Endodermal cell (in vitro differentiated cells): ENCODE data around the gene FOXO6. TPM values are rescaled to one million over a fixed set of nuclear protein-coding genes. Genes with fewer than 3 reads are reported as not detected.
A peak's percentile ranks its signal among the peaks of the same experiment; 100 is the strongest.

Experiments used
- DNase-seq: peaks from one replicate; pipeline ENCODE4 v3.0.0-alpha.2; 2017
- H3K27ac ChIP-seq: 2 replicates; pipeline ENCODE4 v1.5.1; 2013; ENCODE audit warnings: mild to moderate bottlenecking, low read depth, low read length, moderate library complexity
- H3K27me3 ChIP-seq: 2 replicates; pipeline ENCODE4 v1.6.1; 2013; ENCODE audit warnings: mild to moderate bottlenecking, low read length, moderate library complexity; ENCODE audit not compliant: insufficient read depth, control insufficient read depth, poor library complexity, severe bottlenecking
- H3K36me3 ChIP-seq: 2 replicates; pipeline ENCODE4 v1.7.0; 2013; ENCODE audit warnings: mild to moderate bottlenecking, low read length, moderate library complexity; ENCODE audit not compliant: control insufficient read depth, insufficient read depth
- H3K4me1 ChIP-seq: one replicate; pipeline ENCODE4 v1.7.0; 2013; ENCODE audit warnings: low read length; ENCODE audit not compliant: control insufficient read depth, insufficient read depth
- H3K4me3 ChIP-seq: 2 replicates; pipeline ENCODE4 v1.5.1; 2013; ENCODE audit warnings: mild to moderate bottlenecking, low read length, moderate library complexity
- H3K9ac ChIP-seq: 2 replicates; pipeline ENCODE4 v1.6.1; 2013; ENCODE audit warnings: mild to moderate bottlenecking, low read length, moderate library complexity; ENCODE audit not compliant: poor library complexity, severe bottlenecking; ENCODE audit errors: extremely low read depth
- H3K9me3 ChIP-seq: 2 replicates; pipeline ENCODE4 v1.6.1; 2013; ENCODE audit warnings: mild to moderate bottlenecking, low read length, moderate library complexity; ENCODE audit not compliant: control insufficient read depth
- H3K27ac Mint-ChIP-seq: 2 replicates; pipeline ENCODE4 v1.8.0; 2020; ENCODE audit warnings: mixed read lengths
- H3K27me3 Mint-ChIP-seq: 2 replicates; pipeline ENCODE4 v1.8.0; 2021; ENCODE audit warnings: mild to moderate bottlenecking, mixed read lengths; ENCODE audit not compliant: insufficient read depth
- H3K36me3 Mint-ChIP-seq: 2 replicates; pipeline ENCODE4 v1.8.0; 2020; ENCODE audit warnings: low read depth, mixed read lengths
- H3K4me1 Mint-ChIP-seq: 2 replicates; pipeline ENCODE4 v1.8.0; 2020; ENCODE audit warnings: mixed read lengths
- H3K4me3 Mint-ChIP-seq: 2 replicates; pipeline ENCODE4 v1.8.0; 2020; ENCODE audit warnings: mild to moderate bottlenecking, moderate library complexity, mixed read lengths
- H3K9me3 Mint-ChIP-seq: 2 replicates; pipeline ENCODE4 v1.8.0; 2020; ENCODE audit warnings: mild to moderate bottlenecking, mixed read lengths
- WGBS, 2 experiments: methylation state at CpG; one replicate each; pipeline versions ENCODE4 v1.1.5 to v1.1.7; 2013; ENCODE audit warnings: missing lambda C conversion rate in 2 of 2, mixed read lengths in 1 of 2; ENCODE audit not compliant: insufficient coverage in 1 of 2, insufficient read length in 1 of 2; 5-methylcytosine and 5-hydroxymethylcytosine counted together
- total RNA-seq, 2 donors: library from RNA; stranded (reverse); fragmentation: NEBNext Ultra II Directional in 1 of 2; extraction: Animal tissue kit (Norgen Biotek cat#: 25700) in 1 of 2; gene quantifications; 2 replicates in 1 of 2; 3 replicates in 1 of 2; pipeline ENCODE4 v1.2.1, GENCODE V29; 2021
- TF ChIP-seq, protein P1 (sequence below): fragments of 200-600 bp; sonication (generic); conservative IDR thresholded peaks from 2 replicates; pipeline ENCODE4 v1.5.0; 2021; ENCODE audit warnings: antibody characterized with exemption, mild to moderate bottlenecking

Gene FOXO6
- total RNA-seq, 2 donors from 2014 or later = 1.7 to 1.8 TPM

DNA sequence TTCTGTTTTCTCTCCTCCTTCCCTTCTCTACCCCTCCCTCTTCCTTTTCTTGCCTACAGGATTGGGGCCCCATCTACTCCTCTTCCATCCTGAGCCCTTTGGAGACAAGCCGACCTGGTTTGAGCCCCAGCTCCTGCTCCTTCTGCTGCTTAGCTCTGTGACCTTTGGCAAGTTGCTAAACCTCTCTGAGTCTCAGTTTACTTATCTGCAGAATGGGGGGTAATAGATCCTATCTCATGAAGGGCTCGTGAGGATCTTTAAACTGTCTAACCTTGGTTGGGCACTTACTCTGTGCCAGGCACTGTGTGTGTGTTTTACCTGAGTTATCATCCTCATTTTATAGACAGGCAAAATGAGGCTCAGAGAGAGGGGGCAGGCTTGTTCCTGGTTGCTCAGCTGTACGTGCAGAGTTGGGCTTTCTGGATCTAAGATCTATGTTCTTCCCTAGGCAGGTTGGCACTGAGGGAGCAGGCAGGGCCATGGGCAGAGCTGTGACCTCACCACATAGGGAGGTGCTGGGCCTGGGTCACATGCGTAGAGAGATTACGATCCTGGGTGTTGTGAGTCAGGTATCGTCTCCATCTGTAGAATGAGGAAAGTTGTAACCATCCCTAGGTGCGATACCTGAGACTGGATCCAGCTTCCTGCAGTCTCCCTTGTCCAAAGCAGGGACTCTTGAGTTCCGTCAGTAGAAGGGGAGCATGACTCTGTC, 58.5 kb downstream of the FOXO6 start:
- no peak overlapping the region for H3K27ac ChIP-seq
- H3K36me3 ChIP-seq = no peaks in the 10 kb centered on the region
- no peaks in the 10 kb centered on the region for H3K9me3 Mint-ChIP-seq
- TF ChIP-seq, protein P1, sequence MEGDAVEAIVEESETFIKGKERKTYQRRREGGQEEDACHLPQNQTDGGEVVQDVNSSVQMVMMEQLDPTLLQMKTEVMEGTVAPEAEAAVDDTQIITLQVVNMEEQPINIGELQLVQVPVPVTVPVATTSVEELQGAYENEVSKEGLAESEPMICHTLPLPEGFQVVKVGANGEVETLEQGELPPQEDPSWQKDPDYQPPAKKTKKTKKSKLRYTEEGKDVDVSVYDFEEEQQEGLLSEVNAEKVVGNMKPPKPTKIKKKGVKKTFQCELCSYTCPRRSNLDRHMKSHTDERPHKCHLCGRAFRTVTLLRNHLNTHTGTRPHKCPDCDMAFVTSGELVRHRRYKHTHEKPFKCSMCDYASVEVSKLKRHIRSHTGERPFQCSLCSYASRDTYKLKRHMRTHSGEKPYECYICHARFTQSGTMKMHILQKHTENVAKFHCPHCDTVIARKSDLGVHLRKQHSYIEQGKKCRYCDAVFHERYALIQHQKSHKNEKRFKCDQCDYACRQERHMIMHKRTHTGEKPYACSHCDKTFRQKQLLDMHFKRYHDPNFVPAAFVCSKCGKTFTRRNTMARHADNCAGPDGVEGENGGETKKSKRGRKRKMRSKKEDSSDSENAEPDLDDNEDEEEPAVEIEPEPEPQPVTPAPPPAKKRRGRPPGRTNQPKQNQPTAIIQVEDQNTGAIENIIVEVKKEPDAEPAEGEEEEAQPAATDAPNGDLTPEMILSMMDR = no peak
- no peaks in the 10 kb centered on the region for H3K27me3 ChIP-seq
- no peak for DNase-seq
- H3K9me3 ChIP-seq = no peaks in the 10 kb centered on the region
- peaks cover 4% of the 10 kb centered on the region for H3K27me3 Mint-ChIP-seq
- peaks cover 1% of the 10 kb centered on the region for H3K4me1 Mint-ChIP-seq
- no peak overlapping the region for H3K9ac ChIP-seq
- no peak overlapping the region for H3K4me3 Mint-ChIP-seq
- no peaks in the 10 kb centered on the region for H3K4me1 ChIP-seq
- H3K36me3 Mint-ChIP-seq = no peaks in the 10 kb centered on the region
- H3K27ac Mint-ChIP-seq = no peak overlapping the region
- WGBS, 2 experiments = 89 to 93% methylated on average over 8 of the region's 8 CpGs
- no peak overlapping the region for H3K4me3 ChIP-seq

DNA sequence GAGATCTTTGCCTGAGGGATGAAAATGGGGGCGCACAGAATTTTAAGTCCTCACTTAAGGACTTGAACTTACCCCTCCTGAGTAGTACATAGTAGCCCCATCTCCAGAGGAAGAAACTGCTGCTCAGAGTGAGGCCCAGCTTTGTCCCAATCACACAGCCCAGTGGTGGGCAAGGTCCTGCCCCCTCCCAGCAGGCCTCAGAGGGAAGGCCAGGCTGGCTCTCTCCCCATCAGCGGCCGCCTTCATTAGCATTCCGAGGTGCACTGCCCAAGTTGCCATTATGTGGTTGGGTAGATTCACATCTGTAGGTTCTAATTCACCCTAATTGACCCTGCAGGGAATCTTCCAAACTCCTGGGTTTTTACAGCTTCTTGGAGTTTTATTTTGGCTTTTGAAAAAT, 59.1 kb downstream of the FOXO6 start:
- Histone ChIP-seq H3K27me3 (no peaks in the 10 kb centered on the region), H3K27ac (no peak overlapping the region), H3K4me1 (no peaks in the 10 kb centered on the region), H3K9ac (no peak overlapping the region), H3K36me3 (no peaks in the 10 kb centered on the region), H3K4me3 (no peak overlapping the region), H3K9me3 (no peaks in the 10 kb centered on the region)
- H3K27ac Mint-ChIP-seq = no peak overlapping the region
- H3K9me3 Mint-ChIP-seq = no peaks in the 10 kb centered on the region
- 86% methylated on average over 4 of the region's 4 CpGs; no CpG with 5 or more reads in 1 of the 2 experiments for WGBS, 2 experiments
- TF ChIP-seq, protein P1 = no peak
- DNase-seq = no peak
- H3K36me3 Mint-ChIP-seq = no peaks in the 10 kb centered on the region
- peaks cover 4% of the 10 kb centered on the region for H3K27me3 Mint-ChIP-seq
- peaks cover 1% of the 10 kb centered on the region for H3K4me1 Mint-ChIP-seq
- no peak overlapping the region for H3K4me3 Mint-ChIP-seq

DNA sequence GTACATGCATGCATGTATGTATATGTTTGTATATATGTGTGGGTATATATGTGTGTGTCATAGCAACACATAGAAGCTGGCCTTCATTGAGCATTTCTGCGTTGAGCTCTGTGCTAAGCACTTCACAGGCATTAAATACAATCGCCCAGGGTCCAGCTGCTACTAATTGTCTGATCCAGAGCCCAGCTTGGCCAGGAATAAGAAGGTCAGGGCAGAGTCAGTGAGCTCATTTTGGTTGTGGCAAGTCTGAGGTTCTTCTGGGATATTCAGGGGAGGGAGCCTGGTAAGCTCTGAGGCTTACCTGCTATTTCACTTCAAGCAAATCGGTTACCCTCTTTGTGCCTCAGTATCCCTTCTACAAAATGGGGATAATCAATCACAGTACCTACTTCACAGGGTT, 59.6 kb downstream of the FOXO6 start:
- H3K27me3 ChIP-seq = no peaks in the 10 kb centered on the region
- DNase-seq = no peak
- H3K27ac Mint-ChIP-seq = no peak overlapping the region
- no peaks in the 10 kb centered on the region for H3K4me1 ChIP-seq
- H3K9me3 ChIP-seq = no peaks in the 10 kb centered on the region
- 87 to 92% methylated on average over 2 to 3 of the region's 3 CpGs for WGBS, 2 experiments
- H3K4me3 ChIP-seq = no peak overlapping the region
- TF ChIP-seq, protein P1 = no peak
- H3K9me3 Mint-ChIP-seq = no peaks in the 10 kb centered on the region
- no peak overlapping the region for H3K9ac ChIP-seq
- peaks cover 4% of the 10 kb centered on the region for H3K27me3 Mint-ChIP-seq
- H3K36me3 Mint-ChIP-seq = no peaks in the 10 kb centered on the region
- H3K4me1 Mint-ChIP-seq = peaks cover 1% of the 10 kb centered on the region
- no peaks in the 10 kb centered on the region for H3K36me3 ChIP-seq
- peak overlapping the region; percentile 16 for H3K27ac ChIP-seq
- no peak overlapping the region for H3K4me3 Mint-ChIP-seq
